ENCODE results near the gene XYLT1.

DNA sequence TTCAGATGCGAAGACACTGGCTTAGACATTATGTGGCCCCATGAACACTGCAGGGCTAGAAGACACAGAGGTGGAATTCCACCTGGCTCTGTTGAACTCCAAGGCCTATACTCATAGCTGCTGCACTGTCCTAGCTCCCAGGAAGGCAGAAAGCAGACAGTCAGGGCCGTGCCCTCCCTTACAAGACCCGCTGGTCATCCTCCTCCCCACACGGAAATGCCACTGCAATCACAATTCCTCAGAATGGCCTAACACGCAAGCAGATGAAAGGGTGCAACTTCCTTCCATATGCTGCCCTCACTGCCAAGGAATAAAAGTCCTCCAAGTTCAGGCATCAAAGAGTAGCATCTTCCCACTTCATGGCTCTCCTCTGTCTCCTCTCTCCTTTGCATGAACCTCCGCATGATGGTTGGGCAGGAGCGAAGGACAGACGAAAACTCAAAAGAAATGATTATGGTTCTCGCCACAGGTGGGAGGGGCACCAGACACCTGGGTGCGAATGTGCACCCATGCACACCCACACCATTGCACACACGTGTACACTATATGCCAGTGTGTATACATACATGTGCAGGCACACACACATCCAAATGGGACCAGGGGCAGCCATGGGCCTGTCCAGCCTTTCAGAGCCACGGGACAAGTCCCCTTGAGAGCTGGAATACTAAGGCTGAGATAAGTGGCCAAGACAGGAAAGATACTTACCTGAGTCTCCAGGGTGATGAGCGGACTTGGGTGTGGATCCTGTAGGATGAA lies 113.3 kb downstream of the XYLT1 start:
- TF ChIP-seq, protein P1, sequence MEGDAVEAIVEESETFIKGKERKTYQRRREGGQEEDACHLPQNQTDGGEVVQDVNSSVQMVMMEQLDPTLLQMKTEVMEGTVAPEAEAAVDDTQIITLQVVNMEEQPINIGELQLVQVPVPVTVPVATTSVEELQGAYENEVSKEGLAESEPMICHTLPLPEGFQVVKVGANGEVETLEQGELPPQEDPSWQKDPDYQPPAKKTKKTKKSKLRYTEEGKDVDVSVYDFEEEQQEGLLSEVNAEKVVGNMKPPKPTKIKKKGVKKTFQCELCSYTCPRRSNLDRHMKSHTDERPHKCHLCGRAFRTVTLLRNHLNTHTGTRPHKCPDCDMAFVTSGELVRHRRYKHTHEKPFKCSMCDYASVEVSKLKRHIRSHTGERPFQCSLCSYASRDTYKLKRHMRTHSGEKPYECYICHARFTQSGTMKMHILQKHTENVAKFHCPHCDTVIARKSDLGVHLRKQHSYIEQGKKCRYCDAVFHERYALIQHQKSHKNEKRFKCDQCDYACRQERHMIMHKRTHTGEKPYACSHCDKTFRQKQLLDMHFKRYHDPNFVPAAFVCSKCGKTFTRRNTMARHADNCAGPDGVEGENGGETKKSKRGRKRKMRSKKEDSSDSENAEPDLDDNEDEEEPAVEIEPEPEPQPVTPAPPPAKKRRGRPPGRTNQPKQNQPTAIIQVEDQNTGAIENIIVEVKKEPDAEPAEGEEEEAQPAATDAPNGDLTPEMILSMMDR (IDR thresholded peaks at IDR 0.05), result no peak
- TF ChIP-seq POLR2AphosphoS5 (IDR thresholded peaks at IDR 0.05) (no peak), POLR2A (IDR thresholded peaks at IDR 0.05) (no peak)
